ENCODE results near the gene NUBP1. TPM values are rescaled to one million over a fixed set of nuclear protein-coding genes. Genes with fewer than 3 reads are reported as not detected.
"Not testable (repeated sequence)": the region's sequence is repeated elsewhere in the genome, so short reads cannot be mapped to it uniquely, and the experiment has no call there.

The NUBP1 gene
- polyA plus RNA-seq, 6 donors from 2014 or later, result 45.4 to 78.3 (median 63.5) TPM

GRCh38 chr16:10787304-10787703 is 43.7 kb downstream of the NUBP1 start:
- Mint-ChIP-seq H3K4me3 (no peak overlapping the region), H3K9me3 (no peaks in the 10 kb centered on the region), H3K27me3 (no peaks in the 10 kb centered on the region), H3K27ac (no peak overlapping the region), H3K4me1 (peaks cover 13 to 64% (median 22%) of the 10 kb centered on the region in 3 donors), H3K36me3 (no peaks in the 10 kb centered on the region)
- ATAC-seq (ENCODE audit: low read depth in 2 of 2) (peak; percentile 82 to 97), DNase-seq (peak; percentile 10)

GRCh38 chr16:10788630-10789029 is 45.0 kb downstream of the NUBP1 start:
- ATAC-seq (ENCODE audit: low read depth in 2 of 2); H3K4me3 Mint-ChIP-seq; H3K9me3 Mint-ChIP-seq; H3K27me3 Mint-ChIP-seq; H3K36me3 Mint-ChIP-seq; DNase-seq: not testable (repeated sequence)
- peaks cover 15 to 69% (median 26%) of the 10 kb centered on the region in 3 donors for H3K4me1 Mint-ChIP-seq
- H3K27ac Mint-ChIP-seq, result peak overlapping the region in 2 of 6 donors; percentile 30 to 66

DNA sequence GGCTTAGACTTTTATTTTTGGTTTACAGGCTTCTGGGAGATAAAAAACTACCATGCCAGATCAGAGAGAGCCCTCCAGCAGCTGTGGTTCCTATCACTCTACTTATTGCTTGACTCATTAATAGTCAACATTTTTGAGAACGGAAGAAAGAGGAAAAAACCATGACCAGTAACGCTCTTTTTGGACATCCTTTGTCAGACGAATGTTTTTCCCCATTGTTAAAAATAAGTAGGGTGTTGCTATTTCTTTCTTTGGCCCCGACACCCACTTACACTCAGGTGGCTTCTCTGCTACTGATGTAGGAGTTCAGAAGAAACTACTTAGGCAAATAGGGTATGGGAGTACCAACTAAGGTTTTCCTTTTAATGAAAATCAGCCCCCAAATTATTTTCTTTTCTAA is 47.4 kb downstream of the NUBP1 start:
- Mint-ChIP-seq H3K4me1 (peaks cover 21 to 66% (median 37%) of the 10 kb centered on the region in 3 donors), H3K4me3 (peak overlapping the region in 5 of 8 donors; percentile 7 to 75 (median 49)), H3K27ac (peak overlapping the region; percentile 45 to 87 (median 66)), H3K9me3 (no peaks in the 10 kb centered on the region), H3K27me3 (no peaks in the 10 kb centered on the region), H3K36me3 (no peaks in the 10 kb centered on the region)
- DNase-seq (no peak), ATAC-seq (ENCODE audit: low read depth in 2 of 2) (peak; percentile 29 to 47)

GRCh38 chr16:10799736-10800135 is 56.1 kb downstream of the NUBP1 start:
- no peaks in the 10 kb centered on the region for H3K27me3 Mint-ChIP-seq
- peak; percentile 23 to 33 for ATAC-seq (ENCODE audit: low read depth in 2 of 2)
- peaks cover 14 to 38% (median 27%) of the 10 kb centered on the region in 3 donors for H3K4me1 Mint-ChIP-seq
- H3K4me3 Mint-ChIP-seq, result peak overlapping the region in 7 of 8 donors; percentile 3 to 45 (median 26)
- peak overlapping the region; percentile 9 to 86 (median 40) for H3K27ac Mint-ChIP-seq
- H3K36me3 Mint-ChIP-seq, result no peaks in the 10 kb centered on the region
- no peak for DNase-seq
- peaks cover 0 to 3% (median 0%) of the 10 kb centered on the region in 7 donors for H3K9me3 Mint-ChIP-seq

DNA sequence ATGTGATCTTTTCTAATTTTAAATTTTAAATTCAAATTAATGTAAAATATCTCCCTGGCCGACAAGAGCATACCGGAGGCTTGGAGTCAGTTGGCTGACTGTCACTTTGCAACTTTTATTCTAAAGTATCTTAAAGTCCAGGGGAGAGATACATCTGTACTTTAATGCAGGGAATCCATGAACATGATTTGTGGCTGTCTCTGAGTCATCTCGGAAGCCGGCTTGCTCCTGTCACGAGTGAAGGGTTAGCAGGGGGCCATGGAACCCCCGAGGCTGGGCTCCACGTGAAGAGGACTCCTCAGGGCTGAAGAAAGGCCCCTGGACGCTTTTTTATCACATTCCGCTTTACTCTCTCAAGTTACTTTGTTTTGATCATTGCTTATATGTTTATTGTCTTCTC is 61.7 kb downstream of the NUBP1 start:
- Mint-ChIP-seq H3K27ac (peak overlapping the region in 2 of 6 donors; percentile 59), H3K4me3 (no peak overlapping the region), H3K4me1 (peaks cover 13 to 53% (median 31%) of the 10 kb centered on the region in 3 donors), H3K27me3 (no peaks in the 10 kb centered on the region), H3K36me3 (no peaks in the 10 kb centered on the region), H3K9me3 (peaks cover 0 to 2% (median 0%) of the 10 kb centered on the region in 7 donors)
- ATAC-seq (ENCODE audit: low read depth in 2 of 2) (no peak), DNase-seq (no peak)

DNA sequence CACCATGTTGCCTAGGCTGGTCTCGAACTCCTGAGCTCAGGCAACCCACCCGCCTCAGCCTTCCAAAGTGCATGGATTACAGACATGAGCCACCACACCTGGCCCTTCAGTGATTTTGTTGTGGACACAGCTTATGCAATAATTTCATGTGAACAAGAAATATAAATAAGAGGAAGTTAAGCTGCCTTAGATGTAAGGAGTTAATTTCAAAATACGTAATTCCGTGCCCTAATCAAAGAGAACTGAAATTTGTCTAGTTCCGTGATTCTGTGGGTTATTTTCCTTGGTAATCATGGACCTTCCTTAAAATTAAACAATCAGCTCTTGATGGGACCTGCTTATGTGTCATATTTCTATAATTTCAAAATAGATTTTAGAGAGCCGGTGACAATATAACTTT is 63.1 kb downstream of the NUBP1 start:
- no peak for DNase-seq
- peaks cover 0 to 2% (median 0%) of the 10 kb centered on the region in 7 donors for H3K9me3 Mint-ChIP-seq
- H3K36me3 Mint-ChIP-seq, result no peaks in the 10 kb centered on the region
- no peaks in the 10 kb centered on the region for H3K27me3 Mint-ChIP-seq
- H3K4me3 Mint-ChIP-seq, result peak overlapping the region in 3 of 8 donors; percentile 2 to 55 (median 29)
- H3K4me1 Mint-ChIP-seq, result peaks cover 17 to 53% (median 32%) of the 10 kb centered on the region in 3 donors
- H3K27ac Mint-ChIP-seq, result peak overlapping the region in 3 of 6 donors; percentile 60 to 91 (median 81)
- peak in 1 of 2 donors; percentile 73 for ATAC-seq (ENCODE audit: low read depth in 2 of 2)

DNA sequence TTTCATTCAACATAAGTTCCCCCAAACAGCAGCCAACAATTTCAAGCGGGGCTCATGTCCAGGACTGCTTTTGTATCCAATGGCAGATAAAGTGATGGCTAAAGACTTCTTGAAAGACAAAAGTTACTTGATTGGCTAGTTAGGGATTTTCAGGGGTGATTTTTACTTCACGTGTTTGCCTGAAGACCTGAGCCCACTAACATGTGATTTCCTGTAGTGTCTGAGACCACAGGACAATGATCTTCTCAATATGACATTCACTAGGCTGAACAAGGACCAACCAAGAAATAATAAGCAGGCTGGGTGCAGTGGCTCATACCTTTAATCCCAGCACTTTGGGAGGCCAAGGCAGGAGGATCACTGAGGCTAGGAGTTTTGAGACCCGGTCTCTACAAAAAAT is 64.6 kb downstream of the NUBP1 start:
- peak overlapping the region in 3 of 6 donors; percentile 8 to 61 (median 58) for H3K27ac Mint-ChIP-seq
- H3K27me3 Mint-ChIP-seq, result no peaks in the 10 kb centered on the region
- no peak overlapping the region for H3K4me3 Mint-ChIP-seq
- peaks cover 29 to 62% (median 44%) of the 10 kb centered on the region in 3 donors for H3K4me1 Mint-ChIP-seq
- no peak for ATAC-seq (ENCODE audit: low read depth in 2 of 2)
- DNase-seq, result no peak
- H3K9me3 Mint-ChIP-seq, result peaks cover 0 to 2% (median 0%) of the 10 kb centered on the region in 7 donors
- H3K36me3 Mint-ChIP-seq, result no peaks in the 10 kb centered on the region

DNA sequence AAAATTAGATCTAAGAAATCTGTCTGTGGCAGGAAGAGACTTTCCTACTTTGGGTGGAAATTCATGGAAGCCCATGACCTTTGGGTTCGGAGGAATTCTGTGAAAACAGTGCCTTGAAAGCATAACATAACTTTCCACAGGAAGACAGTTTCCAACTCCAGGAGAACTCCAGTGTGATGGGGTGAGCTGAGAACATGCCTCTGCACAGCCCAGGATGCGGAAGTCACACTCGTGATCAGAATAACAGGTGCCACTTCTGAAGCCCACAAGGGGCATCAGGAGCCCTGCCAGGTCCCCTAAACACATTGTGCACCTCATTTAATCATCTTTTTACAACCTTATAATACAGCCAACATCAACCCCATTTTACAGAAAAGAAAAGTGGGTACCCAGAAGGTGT is 65.2 kb downstream of the NUBP1 start:
- peak overlapping the region in 1 of 6 donors; percentile 61 for H3K27ac Mint-ChIP-seq
- no peaks in the 10 kb centered on the region for H3K27me3 Mint-ChIP-seq
- H3K36me3 Mint-ChIP-seq, result no peaks in the 10 kb centered on the region
- H3K9me3 Mint-ChIP-seq, result peaks cover 0 to 2% (median 0%) of the 10 kb centered on the region in 7 donors
- DNase-seq (no peak), ATAC-seq (ENCODE audit: low read depth in 2 of 2) (peak in 1 of 2 donors; percentile 48)
- H3K4me1 Mint-ChIP-seq, result peaks cover 25 to 58% (median 39%) of the 10 kb centered on the region in 3 donors
- no peak overlapping the region for H3K4me3 Mint-ChIP-seq

DNA sequence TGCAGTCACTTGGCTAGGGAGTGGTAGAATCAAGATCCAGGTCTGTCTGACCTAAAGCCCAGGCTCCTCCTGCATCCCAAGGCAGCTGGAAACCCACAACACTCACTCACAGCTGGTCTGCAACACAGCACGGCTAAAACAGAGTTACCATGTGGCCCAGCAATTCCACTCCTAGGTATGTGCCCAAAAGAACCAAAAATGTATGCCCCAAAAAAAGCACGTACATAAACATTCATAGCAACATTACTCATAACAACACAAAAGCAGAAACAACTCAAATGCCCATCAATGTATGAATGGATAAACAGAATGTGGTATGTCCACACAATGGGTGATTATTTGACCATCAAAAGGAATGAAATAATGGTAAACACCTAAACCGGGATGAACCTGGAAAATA is 66.1 kb downstream of the NUBP1 start:
- ATAC-seq (ENCODE audit: low read depth in 2 of 2) (no peak), DNase-seq (no peak)
- Mint-ChIP-seq H3K4me3 (peak overlapping the region in 2 of 8 donors; percentile 29 to 35), H3K9me3 (no peaks in the 10 kb centered on the region), H3K27me3 (no peaks in the 10 kb centered on the region), H3K4me1 (peaks cover 30 to 55% (median 36%) of the 10 kb centered on the region in 3 donors), H3K27ac (no peak overlapping the region), H3K36me3 (no peaks in the 10 kb centered on the region)

GRCh38 chr16:10812312-10813098 is 68.9 kb downstream of the NUBP1 start:
- Mint-ChIP-seq H3K36me3 (no peaks in the 10 kb centered on the region), H3K9me3 (no peaks in the 10 kb centered on the region), H3K4me1 (peaks cover 32 to 40% (median 38%) of the 10 kb centered on the region in 3 donors), H3K4me3 (peak overlapping the region in 4 of 8 donors; percentile 4 to 59 (median 22)), H3K27me3 (peaks cover 0 to 2% (median 1%) of the 10 kb centered on the region in 3 donors), H3K27ac (peak overlapping the region in 3 of 6 donors; percentile 40 to 77 (median 63))
- DNase-seq (no peak), ATAC-seq (ENCODE audit: low read depth in 2 of 2) (peak; percentile 50 to 57)

- H3K4me1 Mint-ChIP-seq, result peaks cover 32 to 38% (median 36%) of the 10 kb centered on the region in 3 donors
- ATAC-seq (ENCODE audit: low read depth in 2 of 2) (no peak), DNase-seq (no peak)
- H3K4me3 Mint-ChIP-seq, result peak overlapping the region in 3 of 8 donors; percentile 4 to 59 (median 35)
- H3K27ac Mint-ChIP-seq, result peak overlapping the region in 1 of 6 donors; percentile 40
- no peaks in the 10 kb centered on the region for H3K9me3 Mint-ChIP-seq
- H3K27me3 Mint-ChIP-seq, result peaks cover 0 to 8% (median 7%) of the 10 kb centered on the region in 3 donors
- H3K36me3 Mint-ChIP-seq, result no peaks in the 10 kb centered on the region
These were observed 69.4 kb downstream of the NUBP1 start for GRCh38 chr16:10813099-10813455.

DNA sequence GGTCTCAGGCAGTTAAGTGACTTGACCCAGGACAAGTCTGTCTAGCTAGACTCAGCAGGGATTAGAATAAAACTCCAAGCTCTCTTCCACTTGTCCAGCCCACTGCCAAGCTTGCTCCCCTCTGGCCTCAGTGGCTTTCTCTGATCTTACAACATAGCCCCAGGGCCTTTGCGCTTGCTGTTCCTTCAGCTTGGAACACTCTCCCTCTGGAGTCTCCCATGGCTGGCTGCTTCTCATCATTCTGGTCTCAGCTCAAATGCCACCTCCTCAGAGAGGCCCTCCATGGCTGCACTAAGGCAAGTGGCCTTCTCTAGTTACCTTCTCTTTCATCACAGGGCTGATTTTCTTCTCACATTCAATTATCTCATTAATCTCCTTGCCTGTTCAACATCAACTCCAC is 73.9 kb downstream of the NUBP1 start:
- Mint-ChIP-seq H3K27ac (no peak overlapping the region), H3K27me3 (peaks cover 0 to 8% (median 7%) of the 10 kb centered on the region in 3 donors), H3K4me3 (peak overlapping the region in 4 of 8 donors; percentile 1 to 28 (median 6)), H3K4me1 (peaks cover 30 to 41% (median 30%) of the 10 kb centered on the region in 3 donors), H3K36me3 (no peaks in the 10 kb centered on the region), H3K9me3 (no peaks in the 10 kb centered on the region)
- ATAC-seq (ENCODE audit: low read depth in 2 of 2), result no peak
- no peak for DNase-seq

GRCh38 chr16:10817963-10818941 is 74.6 kb downstream of the NUBP1 start, which contains the start of gene TVP23A:
TSS of gene TVP23A (minus strand) at chr16:10818794. CDS start at chr16:10818493, 301 bp downstream.
- ATAC-seq (ENCODE audit: low read depth in 2 of 2), result peak in 1 of 2 donors; percentile 13
- peak within 1 kb of the TSS in 1 of 6 donors; percentile 56 for H3K27ac Mint-ChIP-seq

More at GRCh38 chr16:10817963-10818941, 74.6 kb downstream of the NUBP1 start, which contains the start of gene TVP23A:
- DNase-seq, result no peak
- no peaks in the 10 kb centered on the region for H3K36me3 Mint-ChIP-seq
- H3K4me1 Mint-ChIP-seq, result peaks cover 25 to 34% (median 25%) of the 10 kb centered on the region in 3 donors
- H3K9me3 Mint-ChIP-seq, result no peaks in the 10 kb centered on the region
- H3K4me3 Mint-ChIP-seq, result peak within 1 kb of the TSS in 6 of 8 donors; percentile 3 to 63 (median 22)
- peaks cover 0 to 8% (median 7%) of the 10 kb centered on the region in 3 donors for H3K27me3 Mint-ChIP-seq
